A549 (cell line): ENCODE measurements around the gene BUD31. TPM values are rescaled to one million over a fixed set of nuclear protein-coding genes. Genes with fewer than 3 reads are reported as not detected.
"Not testable (repeated sequence)": the region's sequence is repeated elsewhere in the genome, so short reads cannot be mapped to it uniquely, and the experiment has no call there.

Source experiments
- ATAC-seq, 2 experiments: fragments of 200-7000 bp in 1 of 2; fragments of >200 bp in 1 of 2; cut with Nextera tagmentation in 1 of 2; cut with Tn5 transposase in 1 of 2; 3 replicates each; pipeline versions ENCODE4 v1.8.0 to v1.9.1; 2018 to 2020; ENCODE audit warnings: mild to moderate bottlenecking in 1 of 2, moderate library complexity in 1 of 2
- CTCF ChIA-PET: fragments of 300-600 bp; sonication (Branson Sonifier 250); formaldehyde crosslinking; extraction: SDS; loops from one replicate; lab custom pipeline; 2021; ENCODE audit warnings: antibody characterized with exemption, inconsistent platforms; lab: Yijun Ruan, JAX
- POLR2A ChIA-PET: fragments of 350-600 bp; formaldehyde crosslinking; extraction: SDS; loops from one replicate; lab custom pipeline; 2021; ENCODE audit warnings: antibody characterized with exemption, inconsistent platforms; lab: Yijun Ruan, JAX
- DNase-seq, 2 experiments: peaks; one replicate each; pipeline versions ENCODE4 v3.0.0 to v3.0.0-alpha.2; 2011 to 2016; ENCODE audit warnings: low read depth in 1 of 2, low spot score in 1 of 2
- FAIRE-seq: peaks from 2 replicates; lab custom pipeline; 2011; peaks lifted over from hg19 to GRCh38; lab: Jason Lieb, UNC
- H3K27ac ChIP-seq, 2 experiments: fragments of >200 bp; sonication (Bioruptor Twin); formaldehyde crosslinking; 3 replicates each; pipeline ENCODE4 v1.5.1; 2016 to 2017
- H3K4me1 ChIP-seq: fragments of >200 bp; sonication (Bioruptor Twin); formaldehyde crosslinking; 3 replicates; pipeline ENCODE4 v1.6.1; 2016
- H3K4me2 ChIP-seq: fragments of >200 bp; sonication (Bioruptor Twin); formaldehyde crosslinking; 3 replicates; pipeline ENCODE4 v1.6.1; 2016
- H3K4me3 ChIP-seq: fragments of >200 bp; sonication (Bioruptor Twin); formaldehyde crosslinking; 3 replicates; pipeline ENCODE4 v1.5.1; 2016
- H3K9me3 ChIP-seq: fragments of >200 bp; sonication (Bioruptor Twin); formaldehyde crosslinking; 3 replicates; pipeline ENCODE4 v1.6.1; 2016
- CBX2 ChIP-seq: fragments of 200-600 bp; sonication (generic); IDR thresholded peaks from 2 replicates; pipeline ENCODE4 v1.6.1; 2016; ENCODE audit warnings: low read depth, mild to moderate bottlenecking, borderline replicate concordance
- CHD2 ChIP-seq: fragments of 150-350 bp; IDR thresholded peaks from 2 replicates; pipeline ENCODE4 v1.6.1; 2014; ENCODE audit warnings: low read length; ENCODE audit not compliant: partially characterized antibody
- CHD4 ChIP-seq: fragments of 200-600 bp; sonication (generic); IDR thresholded peaks from 2 replicates; pipeline ENCODE4 v1.6.1; 2016; ENCODE audit warnings: antibody characterized with exemption, mild to moderate bottlenecking, borderline replicate concordance
- EHMT2 ChIP-seq: fragments of 200-600 bp; sonication (generic); IDR thresholded peaks from 2 replicates; pipeline ENCODE4 v1.6.1; 2016; ENCODE audit warnings: antibody characterized with exemption, low read depth, mild to moderate bottlenecking, moderate library complexity
- FOSL2 ChIP-seq, 2 experiments: fragments of 450-650 bp in 1 of 2; fragments of >200 bp in 1 of 2; sonication (Bioruptor Twin) in 1 of 2; formaldehyde crosslinking; IDR thresholded peaks; 2 replicates each; pipeline versions ENCODE4 v1.5.0 to v1.6.1; 2016 to 2020; ENCODE audit warnings: mild to moderate bottlenecking in 1 of 2, moderate library complexity in 1 of 2
- HDAC2 ChIP-seq: fragments of 200-600 bp; sonication (generic); IDR thresholded peaks from 2 replicates; pipeline ENCODE4 v1.6.1; 2016
- HOXA7 ChIP-seq: fragments of 250-450 bp; sonication (Bioruptor Pico); IDR thresholded peaks from 2 replicates; pipeline ENCODE4 v1.5.0; 2020; ENCODE audit warnings: mild to moderate bottlenecking, moderate library complexity
- KDM1A ChIP-seq: fragments of 200-600 bp; sonication (generic); IDR thresholded peaks from 2 replicates; pipeline ENCODE4 v1.6.1; 2016; ENCODE audit warnings: low read depth, mild to moderate bottlenecking
- NPAS2 ChIP-seq: fragments of 250-450 bp; sonication (Bioruptor Pico); IDR thresholded peaks from 2 replicates; pipeline ENCODE4 v1.8.0; 2022; ENCODE audit warnings: mild to moderate bottlenecking, moderate library complexity, borderline replicate concordance
- PHF8 ChIP-seq: fragments of 200-600 bp; sonication (generic); IDR thresholded peaks from 2 replicates; pipeline ENCODE4 v1.6.1; 2016; ENCODE audit warnings: low read depth, mild to moderate bottlenecking, antibody characterized with exemption, moderate library complexity, borderline replicate concordance
- POLR2AphosphoS2 ChIP-seq: conservative IDR thresholded peaks from 2 replicates; pipeline ENCODE4 v1.6.1; 2012; ENCODE audit warnings: low read length, improper control_type of control experiment, inconsistent platforms
- ZFP36 ChIP-seq: fragments of 450-650 bp; IDR thresholded peaks from 2 replicates; pipeline ENCODE4 v1.6.1; 2014; ENCODE audit warnings: borderline replicate concordance; ENCODE audit not compliant: partially characterized antibody
- WGBS: methylation state at CpG from one replicate; pipeline ENCODE4 v1.1.6; 2017; ENCODE audit errors: missing lambda C conversion rate; 5-methylcytosine and 5-hydroxymethylcytosine counted together
- polyA plus RNA-seq, 4 experiments: library from polyadenylated mRNA; depleted of rRNA in 3 of 4; stranded (reverse); fragments of >200 nt; fragmentation: RNase III in 1 of 4; extraction: RNeasy Plus Mini Kit Qiagen cat#74134 plus additional on column Dnase treatment in 1 of 4; gene quantifications; 2 replicates in 3 of 4; 3 replicates in 1 of 4; pipeline ENCODE4 v1.2.3, GENCODE V29; 2011 to 2017
- TF ChIP-seq, protein P1 (sequence below): fragments of 250-450 bp; sonication (Bioruptor Pico); IDR thresholded peaks from 2 replicates; pipeline ENCODE4 v1.5.0; 2020; ENCODE audit warnings: low read depth, mild to moderate bottlenecking, moderate library complexity
- TF ChIP-seq, protein P2 (sequence below): fragments of 450-650 bp; IDR thresholded peaks from 2 replicates; pipeline ENCODE4 v1.6.1; 2014; ENCODE audit warnings: antibody characterized with exemption
- TF ChIP-seq, protein P3 (sequence below): fragments of >200 bp; sonication (Bioruptor Twin); formaldehyde crosslinking; IDR thresholded peaks from 3 replicates; pipeline ENCODE4 v1.6.1; 2016

The BUD31 gene
- polyA plus RNA-seq, 2 of the 4 experiments (the other 2 are of a cell fraction), result 96.5 to 105 TPM

DNA sequence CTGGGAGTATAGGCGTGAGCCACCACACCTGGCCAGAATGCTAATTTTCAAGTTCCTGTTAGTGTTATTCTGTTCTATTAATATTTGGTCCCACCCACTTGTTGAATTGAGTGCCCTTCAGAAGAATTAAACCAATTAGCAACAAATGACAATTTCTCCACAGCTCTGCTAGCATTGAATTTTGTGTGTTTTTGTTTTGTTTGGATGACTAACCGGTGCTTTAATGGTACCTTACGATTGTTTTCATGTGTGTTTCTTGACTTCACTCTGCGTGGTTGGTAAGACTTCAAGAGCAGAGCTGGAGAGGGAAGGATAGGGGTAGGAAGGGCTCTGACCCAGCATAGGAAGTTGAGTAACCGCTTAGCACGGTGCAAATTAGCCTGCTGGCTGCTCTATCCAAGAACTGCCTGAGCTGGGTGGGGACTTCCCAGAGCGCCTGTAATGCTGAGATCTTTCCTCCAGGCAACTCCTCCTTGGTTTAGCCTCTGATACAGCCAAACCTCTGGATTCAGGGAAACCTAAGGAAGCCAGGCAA, 29.7 kb upstream of the BUD31 start:
- DNase-seq (peak in 1 of 2 experiments; percentile 55), FAIRE-seq (no peak), ATAC-seq (peak; percentile 7 to 9; a peak in 2 of 6 replicates)
- Histone ChIP-seq H3K27ac (peak overlapping the region; percentile 52 to 78; a peak in 5 of 6 replicates), H3K4me3 (no peak overlapping the region), H3K4me1 (peaks cover 54% of the 10 kb centered on the region), H3K4me2 (peak overlapping the region; percentile 60), H3K9me3 (no peaks in the 10 kb centered on the region)
- 36% methylated on average over 7 of the region's 7 CpGs for WGBS
- TF ChIP-seq NPAS2 (CRISPR knock-in tag), result no peak
- TF ChIP-seq, protein P1, sequence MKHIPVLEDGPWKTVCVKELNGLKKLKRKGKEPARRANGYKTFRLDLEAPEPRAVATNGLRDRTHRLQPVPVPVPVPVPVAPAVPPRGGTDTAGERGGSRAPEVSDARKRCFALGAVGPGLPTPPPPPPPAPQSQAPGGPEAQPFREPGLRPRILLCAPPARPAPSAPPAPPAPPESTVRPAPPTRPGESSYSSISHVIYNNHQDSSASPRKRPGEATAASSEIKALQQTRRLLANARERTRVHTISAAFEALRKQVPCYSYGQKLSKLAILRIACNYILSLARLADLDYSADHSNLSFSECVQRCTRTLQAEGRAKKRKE (CRISPR knock-in tag), result no peak
- no peak for TF ChIP-seq HOXA7 (CRISPR knock-in tag)
- no peak for TF ChIP-seq FOSL2 (IDR thresholded peaks at IDR 0.05)
- no peak for TF ChIP-seq FOSL2 (CRISPR knock-in tag; IDR thresholded peaks at IDR 0.05)
- TF ChIP-seq EHMT2, result no peak
- TF ChIP-seq HDAC2, result no peak
- TF ChIP-seq, protein P2, sequence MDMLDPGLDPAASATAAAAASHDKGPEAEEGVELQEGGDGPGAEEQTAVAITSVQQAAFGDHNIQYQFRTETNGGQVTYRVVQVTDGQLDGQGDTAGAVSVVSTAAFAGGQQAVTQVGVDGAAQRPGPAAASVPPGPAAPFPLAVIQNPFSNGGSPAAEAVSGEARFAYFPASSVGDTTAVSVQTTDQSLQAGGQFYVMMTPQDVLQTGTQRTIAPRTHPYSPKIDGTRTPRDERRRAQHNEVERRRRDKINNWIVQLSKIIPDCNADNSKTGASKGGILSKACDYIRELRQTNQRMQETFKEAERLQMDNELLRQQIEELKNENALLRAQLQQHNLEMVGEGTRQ, result no peak
- TF ChIP-seq CHD2, result no peak
- no peak for TF ChIP-seq KDM1A
- ChIA-PET CTCF (interaction anchor here (1.1 kb wide), 1 partner anchor 20 kb away, joined by 3 read pairs; no protein-coding TSS in a partner anchor), POLR2A (no interaction called here)

DNA sequence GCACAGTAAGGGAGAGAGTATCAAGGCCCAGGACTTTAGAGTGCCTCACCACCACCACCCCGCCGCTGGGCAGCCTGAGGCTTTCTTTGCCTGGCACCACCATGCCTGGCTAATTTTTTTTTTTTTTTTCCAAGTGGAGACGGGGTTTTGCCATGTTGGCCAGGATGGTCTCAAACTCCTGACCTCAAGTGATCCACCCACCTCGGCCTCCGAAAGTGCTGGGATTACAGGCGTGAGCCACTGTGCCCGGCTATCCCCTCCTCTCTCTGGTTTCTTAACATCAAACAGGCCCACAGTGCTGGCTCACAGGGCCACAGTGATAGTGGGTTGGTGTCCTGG, 29.1 kb upstream of the BUD31 start:
- CTCF ChIA-PET, result interaction anchor here (1.1 kb wide), 1 partner anchor 20 kb away, joined by 3 read pairs; no protein-coding TSS in a partner anchor
- peak overlapping the region; percentile 60 for H3K4me2 ChIP-seq
- H3K4me3 ChIP-seq, FAIRE-seq, POLR2A ChIA-PET, ATAC-seq, H3K9me3 ChIP-seq, DNase-seq: not testable (repeated sequence)
- H3K27ac ChIP-seq, result peak overlapping the region; percentile 52 to 78; a peak in 5 of 6 replicates
- WGBS, result 66% methylated on average over 7 of the region's 7 CpGs
- H3K4me1 ChIP-seq, result peaks cover 54% of the 10 kb centered on the region

DNA sequence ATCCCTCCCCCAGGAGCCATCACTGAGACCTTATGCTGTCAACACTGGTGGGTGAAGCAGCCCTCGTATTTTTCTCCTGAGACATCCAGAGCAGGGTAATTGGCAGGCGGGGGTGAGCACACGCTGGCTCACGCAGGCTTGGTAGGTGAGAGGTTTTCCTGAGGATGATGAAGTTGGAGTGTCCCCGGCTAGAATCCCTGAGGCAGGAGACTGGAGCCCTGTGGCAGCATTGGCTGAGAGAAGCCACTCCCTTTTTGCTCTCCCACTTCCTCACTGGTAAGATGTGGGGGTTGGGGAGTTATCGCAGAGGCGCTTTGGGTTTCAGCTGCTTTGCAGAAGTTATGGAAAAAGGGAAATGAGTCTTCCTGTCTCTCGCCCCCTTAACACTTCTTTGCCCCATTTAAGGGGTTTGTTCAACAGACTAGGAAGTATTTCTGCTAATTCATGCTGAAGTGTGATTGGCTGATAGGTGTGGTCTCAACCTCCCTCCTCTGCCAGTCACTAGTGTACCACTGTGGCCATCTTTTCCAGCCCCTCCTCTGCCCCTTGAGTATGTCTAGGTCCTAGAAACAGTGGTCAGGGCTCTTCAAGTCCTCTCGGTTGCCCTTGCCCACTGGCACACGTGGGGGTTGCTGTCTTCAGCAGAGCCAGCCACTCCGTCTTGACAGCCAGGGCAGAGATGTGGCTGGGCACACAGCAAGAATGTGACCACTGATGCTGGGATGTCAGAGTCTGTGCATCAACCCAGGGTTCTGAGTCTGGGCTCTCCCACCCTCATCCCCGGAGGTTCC, 28.5 kb upstream of the BUD31 start:
- Histone ChIP-seq H3K27ac (peak overlapping the region; percentile 52 to 78; a peak in 5 of 6 replicates), H3K9me3 (no peaks in the 10 kb centered on the region), H3K4me3 (no peak overlapping the region), H3K4me1 (peaks cover 54% of the 10 kb centered on the region), H3K4me2 (peak overlapping the region; percentile 60)
- ChIA-PET POLR2A (no interaction called here), CTCF (no interaction called here)
- no peak for DNase-seq
- TF ChIP-seq CHD4 (no peak), ZFP36 (no peak), CBX2 (no peak), POLR2AphosphoS2 (no peak), PHF8 (no peak)
- TF ChIP-seq, protein P3, sequence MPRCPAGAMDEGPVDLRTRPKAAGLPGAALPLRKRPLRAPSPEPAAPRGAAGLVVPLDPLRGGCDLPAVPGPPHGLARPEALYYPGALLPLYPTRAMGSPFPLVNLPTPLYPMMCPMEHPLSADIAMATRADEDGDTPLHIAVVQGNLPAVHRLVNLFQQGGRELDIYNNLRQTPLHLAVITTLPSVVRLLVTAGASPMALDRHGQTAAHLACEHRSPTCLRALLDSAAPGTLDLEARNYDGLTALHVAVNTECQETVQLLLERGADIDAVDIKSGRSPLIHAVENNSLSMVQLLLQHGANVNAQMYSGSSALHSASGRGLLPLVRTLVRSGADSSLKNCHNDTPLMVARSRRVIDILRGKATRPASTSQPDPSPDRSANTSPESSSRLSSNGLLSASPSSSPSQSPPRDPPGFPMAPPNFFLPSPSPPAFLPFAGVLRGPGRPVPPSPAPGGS, result no peak
- FAIRE-seq, result no peak
- ATAC-seq, result peak; percentile 14 to 23; a peak in 3 of 6 replicates
- WGBS, result 65% methylated on average over 12 of the region's 12 CpGs
